HG02943 (cell line): ENCODE results near the gene GLYATL1.

Experiments
- ATAC-seq: cut with Tn5 transposase; IDR thresholded peaks from one replicate; pipeline ENCODE4 v1.9.1; 2021; ENCODE audit warnings: mild to moderate bottlenecking, low read depth, moderate library complexity; ENCODE audit not compliant: unreplicated experiment

GLYATL1 gene

GRCh38 chr11:58926251-58926650 lies 13.0 kb upstream of the GLYATL1 start:
- no peak for ATAC-seq

GRCh38 chr11:58926695-58927094 lies 12.6 kb upstream of the GLYATL1 start:
- ATAC-seq: no peak

GRCh38 chr11:58927393-58928106 lies 11.7 kb upstream of the GLYATL1 start:
- ATAC-seq: no peak

GRCh38 chr11:58928107-58928499 lies 11.2 kb upstream of the GLYATL1 start:
- ATAC-seq: no peak

GRCh38 chr11:58928691-58929090 lies 10.6 kb upstream of the GLYATL1 start:
- ATAC-seq: no peak

- no peak for ATAC-seq
Measured at GRCh38 chr11:58930926-58931325, 8.4 kb upstream of the GLYATL1 start.

GRCh38 chr11:58933661-58934060 lies 5.6 kb upstream of the GLYATL1 start:
- ATAC-seq: no peak

GRCh38 chr11:58934945-58935513 lies 4.3 kb upstream of the GLYATL1 start:
- ATAC-seq: no peak

GRCh38 chr11:58938398-58938797 lies 890 bp upstream of the GLYATL1 start:
- no peak for ATAC-seq

GRCh38 chr11:58940028-58940427 lies 740 bp downstream of the GLYATL1 start:
- ATAC-seq: no peak

- no peak for ATAC-seq
Measured at GRCh38 chr11:58941838-58942237, 2.5 kb downstream of the GLYATL1 start.

GRCh38 chr11:58945663-58946062 lies 6.4 kb downstream of the GLYATL1 start:
- ATAC-seq: no peak

GRCh38 chr11:58949184-58949583 lies 9.9 kb downstream of the GLYATL1 start:
- no peak for ATAC-seq

GRCh38 chr11:58957922-58958321 lies 18.6 kb downstream of the GLYATL1 start:
- ATAC-seq: no peak

- ATAC-seq: peak; percentile 64
Measured at GRCh38 chr11:58958500-58958899, 19.2 kb downstream of the GLYATL1 start.

GRCh38 chr11:58963551-58964104 lies 24.3 kb downstream of the GLYATL1 start:
- ATAC-seq: no peak

GRCh38 chr11:58965246-58965985 lies 26.1 kb downstream of the GLYATL1 start:
- no peak for ATAC-seq

- no peak for ATAC-seq
Measured at GRCh38 chr11:58968251-58968711, 29.0 kb downstream of the GLYATL1 start.

- ATAC-seq: no peak
Measured at GRCh38 chr11:58977470-58977869, 38.2 kb downstream of the GLYATL1 start.

- no peak for ATAC-seq
Measured at GRCh38 chr11:58979222-58979621, 39.9 kb downstream of the GLYATL1 start.

- no peak for ATAC-seq
Measured at GRCh38 chr11:58980159-58980843, 41.0 kb downstream of the GLYATL1 start.
